ENCODE results near the gene LY6G6D.

GRCh38 chr6:31742894-31743293, 27.7 kb downstream of the LY6G6D start:
- TF ChIP-seq CTCF (IDR thresholded peaks at IDR 0.05) (no peak), EP300 (IDR thresholded peaks at IDR 0.05; ENCODE audit: low read depth) (no peak), POLR2A (IDR thresholded peaks at IDR 0.05) (no peak), POLR2AphosphoS5 (IDR thresholded peaks at IDR 0.05) (no peak)

All from transverse colon (tissue), 4 donors.